Upper lobe of left lung (tissue), 4 donors: ENCODE data around the gene ZMIZ2.

ENCODE experiments used
- EP300 ChIP-seq, 4 donors: sonication (generic); formaldehyde crosslinking; IDR thresholded peaks; one replicate each; pipeline ENCODE4 v1.5.1; 2017; ENCODE audit warnings: antibody characterized with exemption in 4 of 4, control low read depth in 2 of 4
- POLR2A ChIP-seq, 4 donors: fragments of 450-650 bp; IDR thresholded peaks; one replicate each; pipeline ENCODE4 v1.5.1; 2016 to 2017; ENCODE audit warnings: antibody characterized with exemption in 4 of 4, mild to moderate bottlenecking in 2 of 4
- TF ChIP-seq, protein P1 (sequence below), 6 experiments: fragments of 450-650 bp in 4 of 6; fragments of 200-600 bp in 2 of 6; sonication (generic) in 2 of 6; IDR thresholded peaks; one replicate each; pipeline ENCODE4 v1.5.1; 2016 to 2019; ENCODE audit warnings: antibody characterized with exemption in 6 of 6

DNA sequence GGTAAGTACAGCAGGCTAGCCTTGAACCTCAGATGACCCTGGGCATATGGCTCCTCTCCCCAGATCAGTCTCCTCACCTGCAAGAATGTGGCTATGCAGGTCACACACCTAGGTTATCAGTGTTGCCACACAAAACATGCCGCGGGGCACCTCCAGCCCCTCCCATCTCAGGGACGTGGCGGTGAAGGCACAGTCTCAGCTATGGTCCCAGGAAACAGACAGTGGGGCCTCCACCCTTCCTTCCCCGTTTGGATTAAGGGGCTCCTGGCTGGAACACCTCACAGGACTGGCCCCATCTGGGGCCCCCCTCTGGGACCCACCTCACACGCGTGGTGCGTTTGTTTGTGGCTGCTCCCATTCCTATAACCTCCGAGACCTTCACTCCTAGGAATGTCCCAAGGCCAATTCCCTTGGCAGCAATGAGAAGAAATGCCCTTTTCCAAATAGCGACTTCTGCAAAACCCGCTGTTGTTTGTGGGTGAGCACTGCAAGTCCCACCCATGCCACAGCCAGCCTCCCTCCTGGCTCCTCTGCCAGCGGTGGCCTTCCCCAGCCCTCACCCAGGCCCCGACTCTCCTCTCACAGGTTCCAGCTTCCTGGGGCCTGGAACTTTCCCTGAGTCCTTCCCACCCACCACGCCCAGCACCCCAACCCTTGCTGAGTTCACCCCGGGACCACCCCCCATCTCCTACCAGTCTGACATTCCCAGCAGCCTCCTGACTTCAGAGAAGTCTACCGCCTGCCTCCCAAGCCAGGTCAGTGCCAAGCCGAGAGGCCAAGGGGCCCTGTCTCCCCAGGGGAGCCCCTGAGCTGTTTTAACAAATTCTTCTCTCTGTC is 17.1 kb downstream of the ZMIZ2 start:
- TF ChIP-seq POLR2A (IDR thresholded peaks at IDR 0.05) (no peak), EP300 (IDR thresholded peaks at IDR 0.05) (no peak)
- TF ChIP-seq, protein P1, sequence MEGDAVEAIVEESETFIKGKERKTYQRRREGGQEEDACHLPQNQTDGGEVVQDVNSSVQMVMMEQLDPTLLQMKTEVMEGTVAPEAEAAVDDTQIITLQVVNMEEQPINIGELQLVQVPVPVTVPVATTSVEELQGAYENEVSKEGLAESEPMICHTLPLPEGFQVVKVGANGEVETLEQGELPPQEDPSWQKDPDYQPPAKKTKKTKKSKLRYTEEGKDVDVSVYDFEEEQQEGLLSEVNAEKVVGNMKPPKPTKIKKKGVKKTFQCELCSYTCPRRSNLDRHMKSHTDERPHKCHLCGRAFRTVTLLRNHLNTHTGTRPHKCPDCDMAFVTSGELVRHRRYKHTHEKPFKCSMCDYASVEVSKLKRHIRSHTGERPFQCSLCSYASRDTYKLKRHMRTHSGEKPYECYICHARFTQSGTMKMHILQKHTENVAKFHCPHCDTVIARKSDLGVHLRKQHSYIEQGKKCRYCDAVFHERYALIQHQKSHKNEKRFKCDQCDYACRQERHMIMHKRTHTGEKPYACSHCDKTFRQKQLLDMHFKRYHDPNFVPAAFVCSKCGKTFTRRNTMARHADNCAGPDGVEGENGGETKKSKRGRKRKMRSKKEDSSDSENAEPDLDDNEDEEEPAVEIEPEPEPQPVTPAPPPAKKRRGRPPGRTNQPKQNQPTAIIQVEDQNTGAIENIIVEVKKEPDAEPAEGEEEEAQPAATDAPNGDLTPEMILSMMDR (IDR thresholded peaks at IDR 0.05), result no peak
